ENCODE results near the gene FRMD4A.
"Not testable (repeated sequence)": the region's sequence is repeated elsewhere in the genome, so short reads cannot be mapped to it uniquely, and the experiment has no call there.

The FRMD4A gene

GRCh38 chr10:14137391-14137790 lies 193.3 kb downstream of the FRMD4A start:
- Histone ChIP-seq H3K27me3 (ENCODE audit: control insufficient read depth, insufficient read depth, low read length) (peaks cover 2% of the 10 kb centered on the region), H3K27ac (ENCODE audit: low read depth, low read length) (no peak overlapping the region), H3K9ac (ENCODE audit: low read length) (no peak overlapping the region), H3K4me1 (ENCODE audit: control insufficient read depth, insufficient read depth, low read length) (no peaks in the 10 kb centered on the region), H3K4me3 (ENCODE audit: low read length) (no peak overlapping the region), H3K36me3 (ENCODE audit: control insufficient read depth, insufficient read depth, low read length) (no peaks in the 10 kb centered on the region)

- not testable (repeated sequence) for H3K9ac ChIP-seq (ENCODE audit: low read length); H3K4me3 ChIP-seq (ENCODE audit: low read length); H3K36me3 ChIP-seq (ENCODE audit: control insufficient read depth, insufficient read depth, low read length); H3K27ac ChIP-seq (ENCODE audit: low read depth, low read length); H3K4me1 ChIP-seq (ENCODE audit: control insufficient read depth, insufficient read depth, low read length); H3K27me3 ChIP-seq (ENCODE audit: control insufficient read depth, insufficient read depth, low read length)
These were observed 195.5 kb downstream of the FRMD4A start for GRCh38 chr10:14135196-14135595.

DNA sequence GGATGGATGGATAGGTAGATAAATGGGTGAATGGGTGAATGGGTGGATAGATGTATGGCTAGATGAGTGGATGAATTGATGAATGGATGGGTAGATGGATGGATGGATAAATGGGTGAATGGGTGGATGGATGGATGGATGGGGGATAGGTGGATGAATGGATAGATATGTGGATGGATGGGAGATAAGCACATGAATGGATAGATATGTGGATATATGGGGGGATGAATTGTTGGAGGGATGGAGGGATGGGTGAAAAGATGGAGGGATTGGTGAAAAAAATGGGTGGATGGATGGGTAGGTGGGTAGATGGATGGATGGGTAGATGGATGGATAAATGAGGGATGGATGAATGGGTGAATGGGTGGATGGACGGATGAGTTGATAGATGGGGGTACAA lies 196.4 kb downstream of the FRMD4A start:
- Histone ChIP-seq H3K27ac (ENCODE audit: low read depth, low read length) (no peak overlapping the region), H3K27me3 (ENCODE audit: control insufficient read depth, insufficient read depth, low read length) (no peaks in the 10 kb centered on the region), H3K4me3 (ENCODE audit: low read length) (no peak overlapping the region), H3K9ac (ENCODE audit: low read length) (no peak overlapping the region), H3K4me1 (ENCODE audit: control insufficient read depth, insufficient read depth, low read length) (no peaks in the 10 kb centered on the region), H3K36me3 (ENCODE audit: control insufficient read depth, insufficient read depth, low read length) (no peaks in the 10 kb centered on the region)

DNA sequence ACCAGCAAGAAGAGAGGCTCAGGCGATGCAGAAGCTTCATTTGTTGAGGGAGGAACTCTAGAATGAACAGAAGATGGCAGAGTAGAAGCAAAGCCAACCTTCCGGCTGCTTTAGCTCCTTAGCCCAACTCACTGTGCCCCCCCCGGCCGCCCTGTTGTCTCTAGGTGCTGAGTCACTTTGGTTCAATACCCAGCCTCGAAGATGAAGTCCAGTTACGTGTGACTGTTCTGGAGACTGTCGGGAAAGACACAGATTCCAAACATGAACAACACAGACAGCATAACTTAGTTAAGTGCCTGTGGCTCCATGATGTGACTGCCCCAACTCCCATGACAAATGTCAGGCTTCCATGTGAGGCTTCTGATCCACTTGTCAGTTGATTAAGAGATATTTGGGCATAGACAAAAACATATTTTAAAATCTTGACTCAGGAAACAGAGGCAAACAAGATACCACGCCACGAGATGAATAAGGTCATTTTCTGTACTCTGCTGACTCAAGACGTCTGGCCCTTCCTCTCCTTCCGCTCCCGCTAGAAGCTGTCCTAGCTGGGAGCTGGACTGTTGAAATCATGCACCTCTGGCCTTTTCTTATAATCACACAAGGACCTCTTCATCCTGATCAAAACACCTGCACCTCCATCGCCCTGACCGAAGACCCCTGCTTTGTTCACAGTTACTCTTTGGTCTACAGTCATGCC lies 199.3 kb downstream of the FRMD4A start:
- Histone ChIP-seq H3K9ac (ENCODE audit: low read length) (no peak overlapping the region), H3K4me3 (ENCODE audit: low read length) (no peak overlapping the region), H3K27me3 (ENCODE audit: control insufficient read depth, insufficient read depth, low read length) (no peaks in the 10 kb centered on the region), H3K4me1 (ENCODE audit: control insufficient read depth, insufficient read depth, low read length) (no peaks in the 10 kb centered on the region), H3K36me3 (ENCODE audit: control insufficient read depth, insufficient read depth, low read length) (no peaks in the 10 kb centered on the region), H3K27ac (ENCODE audit: low read depth, low read length) (no peak overlapping the region)

DNA sequence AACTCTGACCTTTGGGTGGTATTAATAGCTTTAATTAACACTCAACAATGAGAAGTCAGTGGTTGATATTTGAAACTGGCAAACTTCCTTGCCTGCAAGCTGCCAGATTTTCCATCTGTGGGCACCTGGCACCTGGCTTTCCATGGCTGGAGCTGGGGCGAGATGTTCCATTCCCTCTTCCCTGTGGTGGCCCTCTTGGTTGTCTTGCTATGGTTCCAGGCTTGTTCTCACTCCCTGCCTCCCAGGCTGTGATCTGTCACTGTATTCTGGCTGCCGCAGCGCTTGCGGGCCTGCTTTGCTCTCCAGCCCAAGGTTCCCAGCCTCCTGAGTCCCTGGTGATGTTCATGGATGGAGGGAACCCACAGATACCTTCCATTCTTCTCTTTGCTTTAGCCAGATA lies 201.0 kb downstream of the FRMD4A start:
- no peaks in the 10 kb centered on the region for H3K4me1 ChIP-seq (ENCODE audit: control insufficient read depth, insufficient read depth, low read length)

GRCh38 chr10:14128519-14128918 lies 202.2 kb downstream of the FRMD4A start:
- Histone ChIP-seq H3K27ac (ENCODE audit: low read depth, low read length) (no peak overlapping the region), H3K4me3 (ENCODE audit: low read length) (no peak overlapping the region), H3K27me3 (ENCODE audit: control insufficient read depth, insufficient read depth, low read length) (no peaks in the 10 kb centered on the region), H3K9ac (ENCODE audit: low read length) (no peak overlapping the region), H3K36me3 (ENCODE audit: control insufficient read depth, insufficient read depth, low read length) (no peaks in the 10 kb centered on the region), H3K4me1 (ENCODE audit: control insufficient read depth, insufficient read depth, low read length) (no peaks in the 10 kb centered on the region)

More for the DNA sequence above, 201.0 kb downstream of the FRMD4A start:
- Histone ChIP-seq H3K27ac (ENCODE audit: low read depth, low read length) (no peak overlapping the region), H3K9ac (ENCODE audit: low read length) (no peak overlapping the region), H3K4me3 (ENCODE audit: low read length) (no peak overlapping the region), H3K27me3 (ENCODE audit: control insufficient read depth, insufficient read depth, low read length) (no peaks in the 10 kb centered on the region), H3K36me3 (ENCODE audit: control insufficient read depth, insufficient read depth, low read length) (no peaks in the 10 kb centered on the region)

DNA sequence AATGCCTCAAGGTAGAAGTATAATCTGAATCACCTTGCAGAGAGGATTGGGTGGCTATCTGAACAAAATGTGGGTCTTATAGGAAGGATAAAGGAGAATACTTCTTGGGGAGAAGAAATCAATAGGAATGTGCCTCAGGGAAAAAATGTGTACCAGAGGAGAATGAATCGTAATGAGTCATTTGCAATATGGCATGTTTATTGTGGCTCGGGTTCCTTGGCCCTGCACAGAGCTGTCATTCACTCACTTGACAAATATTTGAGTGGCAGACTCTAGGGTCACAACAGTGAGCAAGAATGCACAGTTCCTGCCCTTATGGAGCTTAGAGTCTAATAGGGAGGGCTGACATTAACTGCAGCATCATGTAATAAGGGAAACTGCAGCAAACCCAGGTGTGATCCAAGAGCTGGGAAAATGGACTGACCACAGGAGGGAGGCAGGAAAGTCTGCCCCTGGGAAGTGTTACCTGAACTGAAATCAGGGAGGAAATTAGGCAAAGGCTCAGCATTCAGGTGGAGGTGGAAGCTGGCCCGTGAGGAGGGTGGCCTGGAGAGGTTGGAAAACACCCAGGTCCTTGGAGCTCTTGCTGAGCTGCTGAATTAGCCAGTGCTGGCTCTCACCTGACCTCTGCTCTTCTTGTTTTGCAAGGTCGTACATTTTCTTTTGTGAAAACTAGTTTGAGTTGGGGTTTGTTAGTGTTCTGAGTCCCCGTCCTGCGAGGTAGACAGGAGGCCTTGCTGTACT lies 203.9 kb downstream of the FRMD4A start:
- H3K4me1 ChIP-seq (ENCODE audit: control insufficient read depth, insufficient read depth, low read length): no peaks in the 10 kb centered on the region
- H3K9ac ChIP-seq (ENCODE audit: low read length): no peak overlapping the region

DNA sequence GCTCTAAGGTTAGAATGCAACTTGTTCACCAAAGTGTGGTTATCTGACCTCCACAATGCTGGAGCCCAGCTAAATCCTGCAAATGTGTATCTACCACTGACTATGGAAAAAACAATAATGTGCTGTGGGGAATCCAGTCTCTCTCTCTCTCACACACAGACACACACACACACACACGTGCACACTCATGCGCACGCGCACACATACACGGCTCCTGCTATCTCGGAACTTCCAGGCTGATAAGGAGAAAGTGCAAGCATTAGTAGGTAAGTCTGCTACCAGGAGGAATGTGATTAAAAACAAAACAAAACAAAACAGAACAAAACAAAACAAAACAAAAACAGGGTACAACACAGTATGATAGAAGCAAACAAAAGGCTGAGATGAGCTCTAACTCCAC lies 205.2 kb downstream of the FRMD4A start:
- Histone ChIP-seq H3K36me3 (ENCODE audit: control insufficient read depth, insufficient read depth, low read length) (no peaks in the 10 kb centered on the region), H3K4me1 (ENCODE audit: control insufficient read depth, insufficient read depth, low read length) (no peaks in the 10 kb centered on the region), H3K9ac (ENCODE audit: low read length) (no peak overlapping the region), H3K4me3 (ENCODE audit: low read length) (no peak overlapping the region), H3K27me3 (ENCODE audit: control insufficient read depth, insufficient read depth, low read length) (no peaks in the 10 kb centered on the region), H3K27ac (ENCODE audit: low read depth, low read length) (no peak overlapping the region)

More for the DNA sequence above, 203.9 kb downstream of the FRMD4A start:
- no peaks in the 10 kb centered on the region for H3K36me3 ChIP-seq (ENCODE audit: control insufficient read depth, insufficient read depth, low read length)
- no peaks in the 10 kb centered on the region for H3K27me3 ChIP-seq (ENCODE audit: control insufficient read depth, insufficient read depth, low read length)
- H3K27ac ChIP-seq (ENCODE audit: low read depth, low read length): no peak overlapping the region
- no peak overlapping the region for H3K4me3 ChIP-seq (ENCODE audit: low read length)

GRCh38 chr10:14124941-14125340 lies 205.8 kb downstream of the FRMD4A start:
- H3K9ac ChIP-seq (ENCODE audit: low read length): no peak overlapping the region
- no peaks in the 10 kb centered on the region for H3K4me1 ChIP-seq (ENCODE audit: control insufficient read depth, insufficient read depth, low read length)
- H3K36me3 ChIP-seq (ENCODE audit: control insufficient read depth, insufficient read depth, low read length): no peaks in the 10 kb centered on the region
- no peaks in the 10 kb centered on the region for H3K27me3 ChIP-seq (ENCODE audit: control insufficient read depth, insufficient read depth, low read length)
- H3K27ac ChIP-seq (ENCODE audit: low read depth, low read length): no peak overlapping the region
- no peak overlapping the region for H3K4me3 ChIP-seq (ENCODE audit: low read length)

- Histone ChIP-seq H3K36me3 (ENCODE audit: control insufficient read depth, insufficient read depth, low read length) (no peaks in the 10 kb centered on the region), H3K9ac (ENCODE audit: low read length) (no peak overlapping the region), H3K4me3 (ENCODE audit: low read length) (no peak overlapping the region), H3K27me3 (ENCODE audit: control insufficient read depth, insufficient read depth, low read length) (no peaks in the 10 kb centered on the region), H3K4me1 (ENCODE audit: control insufficient read depth, insufficient read depth, low read length) (no peaks in the 10 kb centered on the region), H3K27ac (ENCODE audit: low read depth, low read length) (no peak overlapping the region)
These were observed 207.6 kb downstream of the FRMD4A start for GRCh38 chr10:14123139-14123538.

- H3K36me3 ChIP-seq (ENCODE audit: control insufficient read depth, insufficient read depth, low read length): no peaks in the 10 kb centered on the region
- no peak overlapping the region for H3K27ac ChIP-seq (ENCODE audit: low read depth, low read length)
- no peaks in the 10 kb centered on the region for H3K4me1 ChIP-seq (ENCODE audit: control insufficient read depth, insufficient read depth, low read length)
- H3K9ac ChIP-seq (ENCODE audit: low read length): no peak overlapping the region
- H3K27me3 ChIP-seq (ENCODE audit: control insufficient read depth, insufficient read depth, low read length): no peaks in the 10 kb centered on the region
- H3K4me3 ChIP-seq (ENCODE audit: low read length): no peak overlapping the region
These were observed 209.9 kb downstream of the FRMD4A start for GRCh38 chr10:14120812-14121211.

- H3K27me3 ChIP-seq (ENCODE audit: control insufficient read depth, insufficient read depth, low read length): no peaks in the 10 kb centered on the region
- H3K9ac ChIP-seq (ENCODE audit: low read length): no peak overlapping the region
- H3K36me3 ChIP-seq (ENCODE audit: control insufficient read depth, insufficient read depth, low read length): no peaks in the 10 kb centered on the region
- H3K4me3 ChIP-seq (ENCODE audit: low read length): no peak overlapping the region
- no peak overlapping the region for H3K27ac ChIP-seq (ENCODE audit: low read depth, low read length)
- H3K4me1 ChIP-seq (ENCODE audit: control insufficient read depth, insufficient read depth, low read length): no peaks in the 10 kb centered on the region
These were observed 211.8 kb downstream of the FRMD4A start for GRCh38 chr10:14118953-14119352.

GRCh38 chr10:14116837-14117236 lies 213.9 kb downstream of the FRMD4A start:
- no peaks in the 10 kb centered on the region for H3K27me3 ChIP-seq (ENCODE audit: control insufficient read depth, insufficient read depth, low read length)
- H3K4me1 ChIP-seq (ENCODE audit: control insufficient read depth, insufficient read depth, low read length): no peaks in the 10 kb centered on the region
- no peak overlapping the region for H3K4me3 ChIP-seq (ENCODE audit: low read length)
- H3K36me3 ChIP-seq (ENCODE audit: control insufficient read depth, insufficient read depth, low read length): no peaks in the 10 kb centered on the region
- H3K27ac ChIP-seq (ENCODE audit: low read depth, low read length): no peak overlapping the region
- no peak overlapping the region for H3K9ac ChIP-seq (ENCODE audit: low read length)
